ENCODE data around the gene ARHGAP31.

ARHGAP31 gene

DNA sequence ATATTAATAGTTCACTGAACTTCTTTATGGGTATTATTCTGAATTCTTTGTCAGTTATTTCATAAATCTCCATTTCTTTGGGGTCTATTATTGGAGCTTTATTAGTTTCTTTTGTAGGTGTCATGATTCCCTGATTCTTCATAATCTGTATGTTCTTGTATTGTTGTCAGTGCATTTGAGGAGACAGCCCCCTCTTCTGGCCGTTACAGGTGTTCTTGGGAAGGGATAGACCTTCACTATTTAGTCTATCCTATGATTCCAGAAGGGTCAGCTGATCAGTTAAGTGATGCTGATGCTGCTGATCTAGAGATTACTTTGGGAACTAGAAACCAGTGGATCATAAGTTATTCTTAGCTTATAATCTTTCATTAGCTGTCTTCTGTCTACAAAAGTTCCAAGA, 134.4 kb downstream of the ARHGAP31 start:
- no peak for TF ChIP-seq CTCF (conservative IDR thresholded peaks at IDR 0.05; ENCODE audit: low read depth)
- DNase-seq (ENCODE audit: low spot score), result no peak
- ChIA-PET POLR2A (ENCODE audit: low non-redundant PET) (no interaction called here), CTCF (interaction anchor here (0.6 to 0.7 kb wide), 2 partner anchors 50 to 134 kb away, joined by 4 to 6 read pairs; partner anchors contain the start of gene ARHGAP31)
- no peak overlapping the region for H3K27ac ChIP-seq

DNA sequence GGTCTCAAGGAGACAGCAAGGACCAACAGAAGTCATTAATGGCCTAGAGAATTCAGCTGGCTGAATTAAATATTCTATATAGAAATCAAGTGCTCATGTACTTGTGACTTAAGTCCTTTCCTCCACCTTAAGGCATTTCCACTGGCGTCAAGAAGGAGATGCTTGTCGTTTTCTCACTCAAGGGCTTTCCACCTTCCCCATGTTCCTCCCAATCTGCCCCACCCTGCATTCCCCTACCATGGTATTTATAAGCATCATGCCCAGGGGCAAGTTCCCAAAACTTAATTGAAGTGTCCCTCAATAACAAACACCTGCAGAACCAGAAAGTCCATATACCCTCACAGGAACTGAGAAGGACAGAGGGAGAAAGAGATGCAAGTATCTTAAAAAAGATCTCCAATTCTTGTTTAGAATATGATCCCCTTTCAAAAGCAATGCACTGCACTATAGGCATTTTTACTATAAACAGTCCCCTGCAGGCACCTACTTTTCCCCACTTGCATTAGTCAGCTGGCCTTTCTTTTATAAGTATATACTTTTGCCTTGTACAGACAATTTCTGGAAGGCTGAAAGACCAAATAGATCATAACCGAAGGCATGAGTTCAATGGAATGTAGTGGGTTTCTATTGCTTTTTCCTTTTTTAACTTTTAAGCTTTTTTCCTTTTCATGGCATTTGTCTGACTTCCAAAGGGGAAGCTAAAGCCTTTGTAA, 139.6 kb downstream of the ARHGAP31 start:
- POLR2A ChIA-PET (ENCODE audit: low non-redundant PET), result no interaction called here
- DNase-seq (ENCODE audit: low spot score), result no peak
- CTCF ChIA-PET, result no interaction called here
- no peak overlapping the region for H3K27ac ChIP-seq
- TF ChIP-seq CTCF (conservative IDR thresholded peaks at IDR 0.05; ENCODE audit: low read depth), result no peak

- H3K27ac ChIP-seq, result no peak overlapping the region
- no peak for DNase-seq (ENCODE audit: low spot score)
- CTCF ChIA-PET, result no interaction called here
- TF ChIP-seq CTCF (conservative IDR thresholded peaks at IDR 0.05; ENCODE audit: low read depth), result no peak
- POLR2A ChIA-PET (ENCODE audit: low non-redundant PET), result no interaction called here
Observed at GRCh38 chr3:119434703-119435102, 140.5 kb downstream of the ARHGAP31 start.

GRCh38 chr3:119436977-119437376, 142.8 kb downstream of the ARHGAP31 start:
- no peak for DNase-seq (ENCODE audit: low spot score)
- TF ChIP-seq CTCF (conservative IDR thresholded peaks at IDR 0.05; ENCODE audit: low read depth), result no peak
- no peak overlapping the region for H3K27ac ChIP-seq
- ChIA-PET POLR2A (ENCODE audit: low non-redundant PET) (no interaction called here), CTCF (interaction anchor here (0.6 kb wide), 1 partner anchor 253 kb away, joined by 4 read pairs; no protein-coding TSS in a partner anchor)

- no peak for TF ChIP-seq CTCF (conservative IDR thresholded peaks at IDR 0.05; ENCODE audit: low read depth)
- H3K27ac ChIP-seq, result no peak overlapping the region
- CTCF ChIA-PET, result no interaction called here
- DNase-seq (ENCODE audit: low spot score), result no peak
- POLR2A ChIA-PET (ENCODE audit: low non-redundant PET), result no interaction called here
Observed at GRCh38 chr3:119437691-119438258, 143.6 kb downstream of the ARHGAP31 start.

GRCh38 chr3:119443179-119443578, 149.0 kb downstream of the ARHGAP31 start:
- CTCF ChIA-PET, result no interaction called here
- POLR2A ChIA-PET (ENCODE audit: low non-redundant PET), result no interaction called here
- no peak overlapping the region for H3K27ac ChIP-seq
- no peak for DNase-seq (ENCODE audit: low spot score)
- TF ChIP-seq CTCF (conservative IDR thresholded peaks at IDR 0.05; ENCODE audit: low read depth), result no peak

All from RWPE1 (cell line).